Measurements from ENCODE around the gene CDH4. TPM values are rescaled to one million over a fixed set of nuclear protein-coding genes. Genes with fewer than 3 reads are reported as not detected.

CDH4 gene
- total RNA-seq, 1 experiment from 2014 or later = 5.3 TPM

GRCh38 chr20:61739086-61739831 lies 487.2 kb downstream of the CDH4 start:
- ATAC-seq = no peak
- no peak for DNase-seq (ENCODE audit: low spot score)
- no peak overlapping the region for H3K4me3 Mint-ChIP-seq
- peaks cover 7% of the 10 kb centered on the region; the same call in 1 of the 2 replicates for H3K27me3 Mint-ChIP-seq (ENCODE audit: low read depth)
- ChIA-PET CTCF (interaction anchor here (0.6 kb wide), 1 partner anchor 149 kb away, joined by 3 read pairs; no protein-coding TSS in a partner anchor), POLR2A (no interaction called here)
- H3K9me3 Mint-ChIP-seq = no peaks in the 10 kb centered on the region
- H3K27ac Mint-ChIP-seq = no peak overlapping the region
- H3K36me3 Mint-ChIP-seq = no peaks in the 10 kb centered on the region
- no peaks in the 10 kb centered on the region for H3K4me1 Mint-ChIP-seq
- TF ChIP-seq CREM (CRISPR knock-in tag; IDR thresholded peaks at IDR 0.05) (no peak), USF2 (CRISPR knock-in tag; IDR thresholded peaks at IDR 0.05) (no peak), ZNF416 (CRISPR knock-in tag; IDR thresholded peaks at IDR 0.05) (no peak), TEAD1 (CRISPR knock-in tag; IDR thresholded peaks at IDR 0.05) (no peak), MXD4 (CRISPR knock-in tag; IDR thresholded peaks at IDR 0.05; ENCODE audit: borderline replicate concordance) (no peak), ZNF532 (CRISPR knock-in tag; IDR thresholded peaks at IDR 0.05; ENCODE audit: borderline replicate concordance) (no peak), TP53 (CRISPR knock-in tag; IDR thresholded peaks at IDR 0.05) (no peak), ZNF263 (CRISPR knock-in tag; IDR thresholded peaks at IDR 0.05; ENCODE audit: low read depth) (no peak), IRF1 (CRISPR knock-in tag; IDR thresholded peaks at IDR 0.05) (no peak), NFYB (CRISPR knock-in tag; conservative IDR thresholded peaks at IDR 0.05; ENCODE audit: low read depth) (no peak), NFE2L1 (CRISPR knock-in tag; IDR thresholded peaks at IDR 0.05) (no peak), ZNF396 (CRISPR knock-in tag; IDR thresholded peaks at IDR 0.05; ENCODE audit: borderline replicate concordance) (no peak)
- TF ChIP-seq, protein P1, sequence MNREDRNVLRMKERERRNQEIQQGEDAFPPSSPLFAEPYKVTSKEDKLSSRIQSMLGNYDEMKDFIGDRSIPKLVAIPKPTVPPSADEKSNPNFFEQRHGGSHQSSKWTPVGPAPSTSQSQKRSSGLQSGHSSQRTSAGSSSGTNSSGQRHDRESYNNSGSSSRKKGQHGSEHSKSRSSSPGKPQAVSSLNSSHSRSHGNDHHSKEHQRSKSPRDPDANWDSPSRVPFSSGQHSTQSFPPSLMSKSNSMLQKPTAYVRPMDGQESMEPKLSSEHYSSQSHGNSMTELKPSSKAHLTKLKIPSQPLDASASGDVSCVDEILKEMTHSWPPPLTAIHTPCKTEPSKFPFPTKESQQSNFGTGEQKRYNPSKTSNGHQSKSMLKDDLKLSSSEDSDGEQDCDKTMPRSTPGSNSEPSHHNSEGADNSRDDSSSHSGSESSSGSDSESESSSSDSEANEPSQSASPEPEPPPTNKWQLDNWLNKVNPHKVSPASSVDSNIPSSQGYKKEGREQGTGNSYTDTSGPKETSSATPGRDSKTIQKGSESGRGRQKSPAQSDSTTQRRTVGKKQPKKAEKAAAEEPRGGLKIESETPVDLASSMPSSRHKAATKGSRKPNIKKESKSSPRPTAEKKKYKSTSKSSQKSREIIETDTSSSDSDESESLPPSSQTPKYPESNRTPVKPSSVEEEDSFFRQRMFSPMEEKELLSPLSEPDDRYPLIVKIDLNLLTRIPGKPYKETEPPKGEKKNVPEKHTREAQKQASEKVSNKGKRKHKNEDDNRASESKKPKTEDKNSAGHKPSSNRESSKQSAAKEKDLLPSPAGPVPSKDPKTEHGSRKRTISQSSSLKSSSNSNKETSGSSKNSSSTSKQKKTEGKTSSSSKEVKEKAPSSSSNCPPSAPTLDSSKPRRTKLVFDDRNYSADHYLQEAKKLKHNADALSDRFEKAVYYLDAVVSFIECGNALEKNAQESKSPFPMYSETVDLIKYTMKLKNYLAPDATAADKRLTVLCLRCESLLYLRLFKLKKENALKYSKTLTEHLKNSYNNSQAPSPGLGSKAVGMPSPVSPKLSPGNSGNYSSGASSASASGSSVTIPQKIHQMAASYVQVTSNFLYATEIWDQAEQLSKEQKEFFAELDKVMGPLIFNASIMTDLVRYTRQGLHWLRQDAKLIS (CRISPR knock-in tag; IDR thresholded peaks at IDR 0.05; ENCODE audit: borderline replicate concordance) = no peak
- TF ChIP-seq, protein P2, sequence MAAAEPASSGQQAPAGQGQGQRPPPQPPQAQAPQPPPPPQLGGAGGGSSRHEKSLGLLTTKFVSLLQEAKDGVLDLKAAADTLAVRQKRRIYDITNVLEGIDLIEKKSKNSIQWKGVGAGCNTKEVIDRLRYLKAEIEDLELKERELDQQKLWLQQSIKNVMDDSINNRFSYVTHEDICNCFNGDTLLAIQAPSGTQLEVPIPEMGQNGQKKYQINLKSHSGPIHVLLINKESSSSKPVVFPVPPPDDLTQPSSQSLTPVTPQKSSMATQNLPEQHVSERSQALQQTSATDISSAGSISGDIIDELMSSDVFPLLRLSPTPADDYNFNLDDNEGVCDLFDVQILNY (CRISPR knock-in tag; IDR thresholded peaks at IDR 0.05) = no peak
- TF ChIP-seq, protein P3, sequence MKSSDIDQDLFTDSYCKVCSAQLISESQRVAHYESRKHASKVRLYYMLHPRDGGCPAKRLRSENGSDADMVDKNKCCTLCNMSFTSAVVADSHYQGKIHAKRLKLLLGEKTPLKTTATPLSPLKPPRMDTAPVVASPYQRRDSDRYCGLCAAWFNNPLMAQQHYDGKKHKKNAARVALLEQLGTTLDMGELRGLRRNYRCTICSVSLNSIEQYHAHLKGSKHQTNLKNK (CRISPR knock-in tag; IDR thresholded peaks at IDR 0.05) = no peak
